Measurements from ENCODE around the gene RNF26.
A peak's percentile ranks its signal among the peaks of the same experiment; 100 is the strongest.

RNF26 gene

GRCh38 chr11:119303227-119303718, 31.1 kb upstream of the RNF26 start:
- H3K4me3 ChIP-seq (ENCODE audit: severe bottlenecking) = no peak overlapping the region
- TF ChIP-seq CTCF (IDR thresholded peaks at IDR 0.05; ENCODE audit: poor library complexity, severe bottlenecking) = no peak
- no peak overlapping the region for H3K27ac ChIP-seq (ENCODE audit: poor library complexity, severe bottlenecking)
- no peaks in the 10 kb centered on the region for H3K27me3 ChIP-seq (ENCODE audit: insufficient read depth, poor library complexity, severe bottlenecking)
- no peaks in the 10 kb centered on the region for H3K4me1 ChIP-seq (ENCODE audit: insufficient read depth, poor library complexity, severe bottlenecking)
- H3K36me3 ChIP-seq (ENCODE audit: low read depth) = peaks cover 57% of the 10 kb centered on the region
- DNase-seq (ENCODE audit: low spot score) (no peak), ATAC-seq (ENCODE audit: low read depth) (no peak)
- no peaks in the 10 kb centered on the region for H3K9me3 ChIP-seq (ENCODE audit: severe bottlenecking)

- Histone ChIP-seq H3K27ac (ENCODE audit: poor library complexity, severe bottlenecking) (no peak overlapping the region), H3K36me3 (ENCODE audit: low read depth) (peaks cover 35% of the 10 kb centered on the region), H3K27me3 (ENCODE audit: insufficient read depth, poor library complexity, severe bottlenecking) (no peaks in the 10 kb centered on the region), H3K4me3 (ENCODE audit: severe bottlenecking) (no peak overlapping the region), H3K4me1 (ENCODE audit: insufficient read depth, poor library complexity, severe bottlenecking) (no peaks in the 10 kb centered on the region), H3K9me3 (ENCODE audit: severe bottlenecking) (no peaks in the 10 kb centered on the region)
- DNase-seq (ENCODE audit: low spot score) (no peak), ATAC-seq (ENCODE audit: low read depth) (no peak)
- TF ChIP-seq CTCF (IDR thresholded peaks at IDR 0.05; ENCODE audit: poor library complexity, severe bottlenecking) = no peak
Measured at GRCh38 chr11:119305556-119306372, 28.6 kb upstream of the RNF26 start.

GRCh38 chr11:119306373-119306890, 27.9 kb upstream of the RNF26 start:
- no peaks in the 10 kb centered on the region for H3K9me3 ChIP-seq (ENCODE audit: severe bottlenecking)
- no peak for DNase-seq (ENCODE audit: low spot score)
- no peak for TF ChIP-seq CTCF (IDR thresholded peaks at IDR 0.05; ENCODE audit: poor library complexity, severe bottlenecking)
- H3K4me3 ChIP-seq (ENCODE audit: severe bottlenecking) = no peak overlapping the region
- 0 out of 3 replicates have a peak, but pooled peaks have one; percentile 9 for ATAC-seq (ENCODE audit: low read depth)
- H3K27me3 ChIP-seq (ENCODE audit: insufficient read depth, poor library complexity, severe bottlenecking) = no peaks in the 10 kb centered on the region
- no peak overlapping the region for H3K27ac ChIP-seq (ENCODE audit: poor library complexity, severe bottlenecking)
- peaks cover 28% of the 10 kb centered on the region for H3K36me3 ChIP-seq (ENCODE audit: low read depth)
- H3K4me1 ChIP-seq (ENCODE audit: insufficient read depth, poor library complexity, severe bottlenecking) = no peaks in the 10 kb centered on the region

GRCh38 chr11:119307219-119307618, 27.1 kb upstream of the RNF26 start:
- Histone ChIP-seq H3K4me3 (ENCODE audit: severe bottlenecking) (no peak overlapping the region), H3K4me1 (ENCODE audit: insufficient read depth, poor library complexity, severe bottlenecking) (no peaks in the 10 kb centered on the region), H3K27ac (ENCODE audit: poor library complexity, severe bottlenecking) (no peak overlapping the region), H3K36me3 (ENCODE audit: low read depth) (peaks cover 20% of the 10 kb centered on the region), H3K27me3 (ENCODE audit: insufficient read depth, poor library complexity, severe bottlenecking) (no peaks in the 10 kb centered on the region), H3K9me3 (ENCODE audit: severe bottlenecking) (no peaks in the 10 kb centered on the region)
- TF ChIP-seq CTCF (IDR thresholded peaks at IDR 0.05; ENCODE audit: poor library complexity, severe bottlenecking) = peak; percentile 20
- DNase-seq (ENCODE audit: low spot score) (no peak), ATAC-seq (ENCODE audit: low read depth) (no peak)

GRCh38 chr11:119307974-119308373, 26.4 kb upstream of the RNF26 start:
- Histone ChIP-seq H3K27me3 (ENCODE audit: insufficient read depth, poor library complexity, severe bottlenecking) (no peaks in the 10 kb centered on the region), H3K4me3 (ENCODE audit: severe bottlenecking) (no peak overlapping the region), H3K9me3 (ENCODE audit: severe bottlenecking) (no peaks in the 10 kb centered on the region), H3K27ac (ENCODE audit: poor library complexity, severe bottlenecking) (no peak overlapping the region), H3K36me3 (ENCODE audit: low read depth) (peaks cover 14% of the 10 kb centered on the region), H3K4me1 (ENCODE audit: insufficient read depth, poor library complexity, severe bottlenecking) (no peaks in the 10 kb centered on the region)
- no peak for TF ChIP-seq CTCF (IDR thresholded peaks at IDR 0.05; ENCODE audit: poor library complexity, severe bottlenecking)
- ATAC-seq (ENCODE audit: low read depth) (no peak), DNase-seq (ENCODE audit: low spot score) (no peak)
